ENCODE results near the gene KRT77.

The KRT77 gene

DNA sequence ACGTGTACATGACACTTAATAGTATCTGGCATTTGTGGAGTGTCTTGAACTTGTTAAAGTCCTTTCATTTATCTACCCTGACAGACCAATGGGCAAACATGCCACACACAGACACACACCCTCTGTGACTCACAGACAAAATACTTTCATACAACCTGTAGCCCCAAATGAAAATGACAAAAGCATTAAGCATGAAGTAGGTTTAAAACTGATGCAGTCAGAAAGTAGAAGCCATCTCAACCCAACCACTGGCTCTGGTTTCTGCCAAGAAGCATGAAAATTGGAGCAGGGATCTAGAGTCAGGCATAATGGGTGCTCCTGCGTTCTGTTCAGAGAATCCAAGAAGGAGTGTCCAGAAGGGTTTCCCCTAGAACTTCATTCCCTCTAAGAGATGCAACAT, 23.1 kb upstream of the KRT77 start:
- TF ChIP-seq, protein P1, sequence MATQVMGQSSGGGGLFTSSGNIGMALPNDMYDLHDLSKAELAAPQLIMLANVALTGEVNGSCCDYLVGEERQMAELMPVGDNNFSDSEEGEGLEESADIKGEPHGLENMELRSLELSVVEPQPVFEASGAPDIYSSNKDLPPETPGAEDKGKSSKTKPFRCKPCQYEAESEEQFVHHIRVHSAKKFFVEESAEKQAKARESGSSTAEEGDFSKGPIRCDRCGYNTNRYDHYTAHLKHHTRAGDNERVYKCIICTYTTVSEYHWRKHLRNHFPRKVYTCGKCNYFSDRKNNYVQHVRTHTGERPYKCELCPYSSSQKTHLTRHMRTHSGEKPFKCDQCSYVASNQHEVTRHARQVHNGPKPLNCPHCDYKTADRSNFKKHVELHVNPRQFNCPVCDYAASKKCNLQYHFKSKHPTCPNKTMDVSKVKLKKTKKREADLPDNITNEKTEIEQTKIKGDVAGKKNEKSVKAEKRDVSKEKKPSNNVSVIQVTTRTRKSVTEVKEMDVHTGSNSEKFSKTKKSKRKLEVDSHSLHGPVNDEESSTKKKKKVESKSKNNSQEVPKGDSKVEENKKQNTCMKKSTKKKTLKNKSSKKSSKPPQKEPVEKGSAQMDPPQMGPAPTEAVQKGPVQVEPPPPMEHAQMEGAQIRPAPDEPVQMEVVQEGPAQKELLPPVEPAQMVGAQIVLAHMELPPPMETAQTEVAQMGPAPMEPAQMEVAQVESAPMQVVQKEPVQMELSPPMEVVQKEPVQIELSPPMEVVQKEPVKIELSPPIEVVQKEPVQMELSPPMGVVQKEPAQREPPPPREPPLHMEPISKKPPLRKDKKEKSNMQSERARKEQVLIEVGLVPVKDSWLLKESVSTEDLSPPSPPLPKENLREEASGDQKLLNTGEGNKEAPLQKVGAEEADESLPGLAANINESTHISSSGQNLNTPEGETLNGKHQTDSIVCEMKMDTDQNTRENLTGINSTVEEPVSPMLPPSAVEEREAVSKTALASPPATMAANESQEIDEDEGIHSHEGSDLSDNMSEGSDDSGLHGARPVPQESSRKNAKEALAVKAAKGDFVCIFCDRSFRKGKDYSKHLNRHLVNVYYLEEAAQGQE (IDR thresholded peaks at IDR 0.05; ENCODE audit: insufficient read depth in 1 of 2, low read depth in 2 of 2, low read length in 2 of 2), result no peak
- TF ChIP-seq FOXP2 (optimal IDR thresholded peaks at IDR 0.05; ENCODE audit: borderline replicate concordance, extremely low read depth, extremely low read length, insufficient read depth), result no peak
- no peak for TF ChIP-seq POLR2AphosphoS5 (IDR thresholded peaks at IDR 0.05; ENCODE audit: low read depth, low read length)
- TF ChIP-seq SIN3A (IDR thresholded peaks at IDR 0.05; ENCODE audit: borderline replicate concordance, insufficient read depth, low read length), result no peak
- no peak for TF ChIP-seq TAF1 (IDR thresholded peaks at IDR 0.05; ENCODE audit: borderline replicate concordance, insufficient read depth, low read length)

DNA sequence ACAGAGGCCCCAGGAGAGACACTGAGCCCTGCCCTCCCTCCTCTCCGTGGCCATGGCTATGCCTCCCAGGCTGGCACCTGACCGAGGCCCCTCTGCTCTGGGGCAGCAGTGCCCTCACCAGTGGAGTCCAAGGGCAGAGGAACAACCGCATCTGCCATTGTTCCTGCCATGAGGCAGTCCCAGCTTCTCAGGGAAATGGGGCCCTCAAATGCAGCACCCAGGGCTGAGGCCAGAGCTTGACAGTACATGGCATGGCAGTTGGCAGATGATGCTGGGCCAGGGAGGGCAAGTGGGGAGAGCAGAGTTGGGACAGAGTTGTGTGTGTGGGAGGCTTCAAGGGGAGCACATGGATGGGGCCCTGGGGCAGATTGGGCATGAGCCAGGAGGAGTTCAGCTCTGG, 21.1 kb upstream of the KRT77 start:
- no peak for TF ChIP-seq TAF1 (IDR thresholded peaks at IDR 0.05; ENCODE audit: borderline replicate concordance, insufficient read depth, low read length)
- no peak for TF ChIP-seq SIN3A (IDR thresholded peaks at IDR 0.05; ENCODE audit: borderline replicate concordance, insufficient read depth, low read length)
- TF ChIP-seq, protein P1 (IDR thresholded peaks at IDR 0.05; ENCODE audit: insufficient read depth in 1 of 2, low read depth in 2 of 2, low read length in 2 of 2), result no peak
- no peak for TF ChIP-seq POLR2AphosphoS5 (IDR thresholded peaks at IDR 0.05; ENCODE audit: low read depth, low read length)
- no peak for TF ChIP-seq FOXP2 (optimal IDR thresholded peaks at IDR 0.05; ENCODE audit: borderline replicate concordance, extremely low read depth, extremely low read length, insufficient read depth)

DNA sequence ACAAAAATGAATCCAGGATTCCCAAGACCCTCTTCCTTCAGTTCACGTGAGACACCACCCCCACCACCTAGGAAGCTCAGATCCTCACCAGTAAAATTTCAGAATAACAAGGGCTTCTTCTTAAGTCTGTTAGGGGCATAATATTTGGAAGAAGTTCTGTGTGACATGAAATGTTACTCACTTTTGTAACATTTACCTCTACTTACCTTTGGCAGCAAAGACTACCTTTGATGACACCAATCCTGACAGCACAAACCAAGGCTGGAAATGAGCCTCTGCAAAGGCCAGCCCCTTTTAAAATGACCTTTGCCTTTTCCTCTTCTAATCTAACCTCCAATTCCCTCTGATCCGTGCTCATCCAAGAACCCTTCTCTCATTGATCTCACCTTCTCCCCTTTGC, 19.4 kb upstream of the KRT77 start:
- TF ChIP-seq, protein P1 (IDR thresholded peaks at IDR 0.05; ENCODE audit: insufficient read depth in 1 of 2, low read depth in 2 of 2, low read length in 2 of 2), result no peak
- no peak for TF ChIP-seq TAF1 (IDR thresholded peaks at IDR 0.05; ENCODE audit: borderline replicate concordance, insufficient read depth, low read length)
- TF ChIP-seq SIN3A (IDR thresholded peaks at IDR 0.05; ENCODE audit: borderline replicate concordance, insufficient read depth, low read length), result no peak
- no peak for TF ChIP-seq POLR2AphosphoS5 (IDR thresholded peaks at IDR 0.05; ENCODE audit: low read depth, low read length)
- no peak for TF ChIP-seq FOXP2 (optimal IDR thresholded peaks at IDR 0.05; ENCODE audit: borderline replicate concordance, extremely low read depth, extremely low read length, insufficient read depth)

DNA sequence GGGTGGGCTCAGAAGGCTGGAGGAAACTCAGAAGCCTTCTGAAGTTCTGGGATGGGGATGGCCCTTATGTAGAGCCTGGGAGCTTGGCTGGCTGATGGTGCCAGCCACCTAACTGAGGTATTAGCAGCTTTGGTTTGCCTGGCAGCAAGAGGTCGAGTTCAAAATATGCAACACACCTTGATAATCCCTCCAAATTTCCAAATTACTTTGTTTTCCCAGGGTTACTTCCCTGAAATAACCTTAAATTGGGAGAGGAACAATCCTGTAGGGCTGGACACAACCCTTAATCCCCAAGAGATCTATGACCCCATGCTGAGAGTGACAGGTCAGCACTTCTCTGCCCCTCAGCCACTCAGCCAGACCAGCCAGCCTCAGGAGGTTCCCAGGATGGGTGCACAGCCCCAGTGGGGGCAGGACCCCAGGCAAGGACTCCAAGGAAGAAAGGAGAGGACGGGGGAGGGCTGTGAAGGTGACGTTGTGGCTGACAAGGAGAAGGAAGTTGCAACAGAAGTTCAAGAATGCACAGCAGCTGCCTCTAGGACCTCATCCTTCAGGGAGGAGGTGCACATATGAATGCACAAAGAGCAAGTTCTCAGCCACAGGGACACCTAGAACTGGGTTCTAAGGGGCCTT, 18.6 kb upstream of the KRT77 start:
- no peak for TF ChIP-seq SIN3A (IDR thresholded peaks at IDR 0.05; ENCODE audit: borderline replicate concordance, insufficient read depth, low read length)
- TF ChIP-seq, protein P1 (IDR thresholded peaks at IDR 0.05; ENCODE audit: insufficient read depth in 1 of 2, low read depth in 2 of 2, low read length in 2 of 2), result no peak
- TF ChIP-seq FOXP2 (optimal IDR thresholded peaks at IDR 0.05; ENCODE audit: borderline replicate concordance, extremely low read depth, extremely low read length, insufficient read depth), result no peak
- TF ChIP-seq POLR2AphosphoS5 (IDR thresholded peaks at IDR 0.05; ENCODE audit: low read depth, low read length), result no peak
- no peak for TF ChIP-seq TAF1 (IDR thresholded peaks at IDR 0.05; ENCODE audit: borderline replicate concordance, insufficient read depth, low read length)
